ENCODE measurements around the gene SULT1A1. TPM values are rescaled to one million over a fixed set of nuclear protein-coding genes. Genes with fewer than 3 reads are reported as not detected.
"Not testable (repeated sequence)": the region's sequence is repeated elsewhere in the genome, so short reads cannot be mapped to it uniquely, and the experiment has no call there.

SULT1A1 gene
- total and polyA plus RNA-seq, 2 of the 8 experiments (the other 6 are each of a cell fraction or from before 2014, with no cell fraction given) = 2.1 to 4.0 TPM

- H3K14ac ChIP-seq (ENCODE audit: insufficient read length); DNase-seq (ENCODE audit: low read depth in 1 of 2, low spot score in 2 of 2); H2BK12ac ChIP-seq (ENCODE audit: low read depth, low read length); CTCF ChIA-PET (ENCODE audit: partially characterized antibody); H3K18ac ChIP-seq (ENCODE audit: extremely low read depth, low read length); H3K23ac ChIP-seq (ENCODE audit: insufficient read length); FAIRE-seq; H3K27me3 ChIP-seq (replicated peaks in 1 of 4; ENCODE audit: control insufficient read depth in 3 of 4, extremely low read depth in 1 of 4, insufficient read depth in 3 of 4, low read length in 3 of 4); H4K20me1 ChIP-seq (replicated peaks in 1 of 2; ENCODE audit: control insufficient read depth in 1 of 2, insufficient read depth in 2 of 2, low read length in 2 of 2); H4K91ac ChIP-seq (replicated peaks; ENCODE audit: insufficient read length, low read length); H2AFZ ChIP-seq (ENCODE audit: low read length); H3K79me1 ChIP-seq (ENCODE audit: low read depth, low read length); H3K9ac ChIP-seq (replicated peaks in 1 of 4; ENCODE audit: extremely low read depth in 1 of 4, low read depth in 3 of 4, low read length in 3 of 4); H3K79me2 ChIP-seq (ENCODE audit: control insufficient read depth in 1 of 2, insufficient read depth in 2 of 2, low read length in 2 of 2); H3K4ac ChIP-seq (replicated peaks; ENCODE audit: insufficient read length, low read depth, low read length); H3K4me3 ChIP-seq (ENCODE audit: extremely low read depth in 1 of 4, insufficient read depth in 2 of 4, low read depth in 3 of 4, low read length in 4 of 4); H3K23me2 ChIP-seq (ENCODE audit: low read depth, low read length); H2BK120ac ChIP-seq (replicated peaks; ENCODE audit: low read depth, low read length); H4K5ac ChIP-seq (ENCODE audit: insufficient read length, low read depth, low read length); H3K9me3 ChIP-seq (ENCODE audit: insufficient read depth in 2 of 2, low read depth in 1 of 2, low read length in 1 of 2); H4K8ac ChIP-seq (ENCODE audit: extremely low read depth, insufficient read depth, low read length); H2BK20ac ChIP-seq (ENCODE audit: low read length); H2BK5ac ChIP-seq (ENCODE audit: low read depth, low read length); POLR2A ChIA-PET (ENCODE audit: partially characterized antibody); H2AK5ac ChIP-seq (ENCODE audit: low read depth, low read length); H2BK15ac ChIP-seq (ENCODE audit: low read length); H3K4me2 ChIP-seq (ENCODE audit: insufficient read depth in 1 of 2, low read depth in 2 of 2, low read length in 2 of 2); H3K27ac ChIP-seq (ENCODE audit: low read depth, low read length); H3K36me3 ChIP-seq (ENCODE audit: control insufficient read depth in 2 of 4, insufficient read depth in 4 of 4, low read length in 3 of 4); H3K56ac ChIP-seq (replicated peaks; ENCODE audit: insufficient read length, low read depth, low read length): not testable (repeated sequence)
- no CpG with 5 or more reads among the region's 17 CpGs for WGBS, 2 experiments (ENCODE audit: extremely low coverage in 1 of 2, insufficient coverage in 1 of 2, insufficient read length in 1 of 2, insufficient replicate concordance in 2 of 2, low coverage in 1 of 2, low lambda C conversion rate in 2 of 2, missing lambda C conversion rate in 1 of 2)
- peaks cover 0 to 16% (median 8%) of the 10 kb centered on the region in 4 experiments; a peak in 4 of 7 replicates for H3K4me1 ChIP-seq (replicated peaks in 1 of 4; ENCODE audit: control insufficient read depth in 3 of 4, insufficient read depth in 4 of 4, low read length in 3 of 4)
These were observed 2.8 kb upstream of the SULT1A1 start for GRCh38 chr16:28612359-28613280.

Measured in H1 (cell line).